Measurements from ENCODE around the gene FZD4. TPM values are rescaled to one million over a fixed set of nuclear protein-coding genes. Genes with fewer than 3 reads are reported as not detected.
"Not testable (repeated sequence)": the region's sequence is repeated elsewhere in the genome, so short reads cannot be mapped to it uniquely, and the experiment has no call there.

FZD4 gene
- total RNA-seq: 14.2 and 14.5 TPM in 2 replicates
- long read RNA-seq, partial matches to known transcripts: 0 of 27 reads
- long read RNA-seq, other reads (novel, unspliced or antisense): 27 of 27 reads

DNA sequence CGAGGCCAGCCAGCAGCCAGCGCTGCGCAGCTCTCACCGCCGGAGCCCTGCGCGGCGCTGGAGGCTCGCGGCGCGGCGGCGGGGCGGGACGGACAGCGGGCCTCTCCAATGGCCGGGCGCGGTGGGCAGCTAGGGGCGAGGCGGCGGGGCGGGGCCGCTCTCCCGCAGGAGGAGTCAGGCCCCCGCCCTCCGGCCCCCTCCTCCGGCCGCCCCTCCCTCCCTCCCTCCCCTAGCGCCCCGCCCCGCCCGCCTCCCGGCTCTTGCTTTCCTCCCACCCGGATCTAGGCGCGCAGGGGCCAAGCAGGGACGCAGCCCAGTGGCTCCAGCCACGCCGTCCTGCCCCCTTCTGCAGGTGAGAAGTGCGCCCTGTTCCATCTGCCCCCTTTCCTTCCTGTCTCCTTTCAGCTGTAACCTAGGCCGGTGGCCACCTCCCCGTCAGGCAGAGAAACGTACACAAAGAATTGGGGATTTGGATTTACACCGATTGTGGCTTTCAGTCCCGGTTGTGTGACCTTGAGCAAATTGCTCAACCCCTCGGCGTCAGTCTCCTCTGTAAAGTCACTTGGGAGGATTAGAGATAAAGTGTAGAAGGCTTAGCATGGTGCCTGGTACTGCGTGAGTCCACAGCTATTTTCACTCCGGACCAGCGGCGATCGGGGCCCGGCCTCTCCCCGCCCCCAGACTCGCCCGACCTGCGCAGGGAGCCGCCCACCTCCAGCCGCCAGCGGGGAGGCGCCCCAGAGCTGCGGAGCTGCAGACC is at the start of gene FZD4:
FZD4 (minus strand) TSS at position 35 of the 760 bp plus-strand sequence. CDS start 310 bp downstream, outside the sequence.
- Mint-ChIP-seq H3K27ac (ENCODE audit: unreplicated experiment) (peak within 1 kb of the TSS; percentile 85), H3K4me1 (ENCODE audit: unreplicated experiment) (peaks cover 43% of the 10 kb centered on the region), H3K9me3 (ENCODE audit: unreplicated experiment) (no peaks in the 10 kb centered on the region), H3K27me3 (ENCODE audit: unreplicated experiment) (no peaks in the 10 kb centered on the region), H3K36me3 (ENCODE audit: unreplicated experiment) (peaks cover 9% of the 10 kb centered on the region), H3K4me3 (ENCODE audit: unreplicated experiment) (peak within 1 kb of the TSS; percentile 92)
- peak; percentile 96 for DNase-seq (ENCODE audit: extremely low spot score, unreplicated experiment)
- TF ChIP-seq, protein P1, sequence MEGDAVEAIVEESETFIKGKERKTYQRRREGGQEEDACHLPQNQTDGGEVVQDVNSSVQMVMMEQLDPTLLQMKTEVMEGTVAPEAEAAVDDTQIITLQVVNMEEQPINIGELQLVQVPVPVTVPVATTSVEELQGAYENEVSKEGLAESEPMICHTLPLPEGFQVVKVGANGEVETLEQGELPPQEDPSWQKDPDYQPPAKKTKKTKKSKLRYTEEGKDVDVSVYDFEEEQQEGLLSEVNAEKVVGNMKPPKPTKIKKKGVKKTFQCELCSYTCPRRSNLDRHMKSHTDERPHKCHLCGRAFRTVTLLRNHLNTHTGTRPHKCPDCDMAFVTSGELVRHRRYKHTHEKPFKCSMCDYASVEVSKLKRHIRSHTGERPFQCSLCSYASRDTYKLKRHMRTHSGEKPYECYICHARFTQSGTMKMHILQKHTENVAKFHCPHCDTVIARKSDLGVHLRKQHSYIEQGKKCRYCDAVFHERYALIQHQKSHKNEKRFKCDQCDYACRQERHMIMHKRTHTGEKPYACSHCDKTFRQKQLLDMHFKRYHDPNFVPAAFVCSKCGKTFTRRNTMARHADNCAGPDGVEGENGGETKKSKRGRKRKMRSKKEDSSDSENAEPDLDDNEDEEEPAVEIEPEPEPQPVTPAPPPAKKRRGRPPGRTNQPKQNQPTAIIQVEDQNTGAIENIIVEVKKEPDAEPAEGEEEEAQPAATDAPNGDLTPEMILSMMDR (IDR thresholded peaks at IDR 0.05): peak; percentile 51

DNA sequence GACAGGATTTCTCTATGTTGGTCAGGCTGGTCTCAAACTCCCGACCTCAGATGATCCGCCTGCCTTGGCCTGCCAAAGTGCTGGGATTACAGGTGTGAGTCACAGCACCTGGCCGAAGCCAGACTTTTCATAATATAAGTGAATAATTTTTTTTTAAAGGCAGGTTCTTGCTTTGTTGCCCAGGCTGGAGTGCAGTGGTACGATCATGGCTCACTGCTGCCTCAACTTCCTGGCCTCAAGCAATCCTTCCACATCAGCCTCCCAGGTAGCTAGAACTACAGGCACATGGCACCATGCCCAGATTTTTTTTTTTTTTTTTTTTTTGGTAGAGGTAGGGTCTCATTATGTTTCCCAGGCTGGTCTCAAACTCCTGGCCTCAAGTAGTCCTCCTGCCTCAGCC is 49.1 kb upstream of the FZD4 start:
- DNase-seq (ENCODE audit: extremely low spot score, unreplicated experiment); H3K4me1 Mint-ChIP-seq (ENCODE audit: unreplicated experiment); H3K36me3 Mint-ChIP-seq (ENCODE audit: unreplicated experiment); H3K27ac Mint-ChIP-seq (ENCODE audit: unreplicated experiment); H3K4me3 Mint-ChIP-seq (ENCODE audit: unreplicated experiment); H3K9me3 Mint-ChIP-seq (ENCODE audit: unreplicated experiment); H3K27me3 Mint-ChIP-seq (ENCODE audit: unreplicated experiment): not testable (repeated sequence)

DNA sequence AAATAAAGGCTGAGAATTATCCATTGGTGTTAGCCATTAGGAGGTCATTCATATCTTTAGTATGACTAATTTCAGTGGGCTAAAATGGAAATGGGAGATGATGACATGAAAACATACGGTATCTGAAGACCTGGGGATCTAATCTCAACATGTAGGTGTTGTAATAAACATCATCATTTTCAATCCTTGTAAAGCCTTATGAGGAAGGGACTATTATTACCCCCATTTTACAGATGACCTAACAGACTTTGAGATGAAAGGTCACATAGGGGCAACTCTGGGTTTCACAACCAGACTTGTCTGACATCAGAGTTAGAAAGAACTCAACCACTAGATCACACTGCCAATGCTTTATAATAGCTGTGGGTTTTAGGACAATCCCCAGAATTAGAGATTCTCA is 47.7 kb upstream of the FZD4 start:
- no peaks in the 10 kb centered on the region for H3K9me3 Mint-ChIP-seq (ENCODE audit: unreplicated experiment)
- no peak for DNase-seq (ENCODE audit: extremely low spot score, unreplicated experiment)
- no peaks in the 10 kb centered on the region for H3K27me3 Mint-ChIP-seq (ENCODE audit: unreplicated experiment)
- no peaks in the 10 kb centered on the region for H3K4me1 Mint-ChIP-seq (ENCODE audit: unreplicated experiment)
- no peaks in the 10 kb centered on the region for H3K36me3 Mint-ChIP-seq (ENCODE audit: unreplicated experiment)
- TF ChIP-seq, protein P1 (IDR thresholded peaks at IDR 0.05): no peak
- no peak overlapping the region for H3K27ac Mint-ChIP-seq (ENCODE audit: unreplicated experiment)
- no peak overlapping the region for H3K4me3 Mint-ChIP-seq (ENCODE audit: unreplicated experiment)

DNA sequence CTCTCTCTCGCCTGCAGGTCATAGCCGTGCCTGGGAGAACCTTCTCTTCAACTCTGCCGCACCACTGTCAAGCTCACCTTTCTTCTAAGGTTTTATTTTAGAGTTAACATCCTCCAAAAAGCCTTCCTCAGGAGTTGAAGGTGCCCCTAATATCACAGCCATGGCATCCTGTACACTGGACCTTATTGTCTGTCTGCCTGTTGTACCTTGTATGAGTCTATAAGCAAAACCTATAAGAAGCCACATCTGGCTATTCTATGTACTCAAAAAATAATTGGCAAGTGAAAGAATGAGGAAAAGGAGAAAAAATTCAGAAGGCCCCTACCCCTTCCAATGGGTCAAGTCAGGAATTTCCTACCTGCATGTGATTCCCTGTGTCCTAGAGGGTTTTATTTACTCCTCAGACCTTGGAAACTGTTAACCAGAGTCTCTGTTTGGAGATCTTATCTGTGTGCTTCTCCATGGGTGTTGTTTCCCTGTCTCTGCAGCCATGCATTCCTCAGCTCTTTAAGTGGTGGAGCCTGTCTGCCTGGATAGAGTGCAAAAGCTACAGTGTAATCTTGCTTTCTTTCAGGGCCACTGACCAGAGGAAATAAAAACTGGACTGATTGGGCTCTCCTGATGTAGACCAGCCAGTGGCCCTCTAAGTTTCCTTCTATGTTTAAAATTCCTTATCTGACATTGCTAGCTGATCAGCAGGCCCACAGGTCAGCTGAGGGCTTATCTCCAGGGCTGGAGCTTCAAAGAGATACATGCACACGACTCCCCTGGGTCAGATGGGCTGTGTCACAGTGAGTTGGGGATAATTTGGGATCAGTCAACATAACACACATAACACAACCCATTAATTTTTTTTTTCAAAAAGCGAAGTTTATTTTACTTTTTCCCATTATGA is 44.9 kb upstream of the FZD4 start:
- Mint-ChIP-seq H3K4me1 (ENCODE audit: unreplicated experiment) (no peaks in the 10 kb centered on the region), H3K36me3 (ENCODE audit: unreplicated experiment) (no peaks in the 10 kb centered on the region), H3K27ac (ENCODE audit: unreplicated experiment) (no peak overlapping the region), H3K4me3 (ENCODE audit: unreplicated experiment) (no peak overlapping the region), H3K9me3 (ENCODE audit: unreplicated experiment) (no peaks in the 10 kb centered on the region), H3K27me3 (ENCODE audit: unreplicated experiment) (no peaks in the 10 kb centered on the region)
- no peak for DNase-seq (ENCODE audit: extremely low spot score, unreplicated experiment)
- TF ChIP-seq, protein P1 (IDR thresholded peaks at IDR 0.05): no peak

DNA sequence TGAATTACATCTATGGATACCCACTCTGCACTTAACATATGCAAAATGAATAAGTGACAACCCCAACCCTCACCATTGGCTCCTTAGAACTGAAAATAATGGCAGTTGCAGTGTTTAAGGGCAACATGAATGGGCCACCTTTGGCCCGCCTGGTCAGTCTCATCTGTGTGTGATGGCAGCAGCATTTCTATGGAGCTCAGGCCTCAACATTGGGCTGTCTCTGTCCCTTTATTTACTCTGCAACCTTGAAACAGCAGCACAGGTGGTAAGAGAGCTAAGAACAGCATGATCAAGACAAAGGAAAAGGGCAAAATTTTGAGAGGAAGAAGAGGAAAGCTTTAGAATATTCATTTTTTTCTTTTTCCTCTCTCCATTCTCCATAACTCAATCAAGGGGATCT is 44.2 kb upstream of the FZD4 start:
- Mint-ChIP-seq H3K4me1 (ENCODE audit: unreplicated experiment) (no peaks in the 10 kb centered on the region), H3K36me3 (ENCODE audit: unreplicated experiment) (no peaks in the 10 kb centered on the region), H3K27me3 (ENCODE audit: unreplicated experiment) (no peaks in the 10 kb centered on the region), H3K27ac (ENCODE audit: unreplicated experiment) (no peak overlapping the region), H3K4me3 (ENCODE audit: unreplicated experiment) (no peak overlapping the region), H3K9me3 (ENCODE audit: unreplicated experiment) (no peaks in the 10 kb centered on the region)
- TF ChIP-seq, protein P1 (IDR thresholded peaks at IDR 0.05): no peak
- DNase-seq (ENCODE audit: extremely low spot score, unreplicated experiment): no peak
